ENCODE results near the gene TTC3.

DNA sequence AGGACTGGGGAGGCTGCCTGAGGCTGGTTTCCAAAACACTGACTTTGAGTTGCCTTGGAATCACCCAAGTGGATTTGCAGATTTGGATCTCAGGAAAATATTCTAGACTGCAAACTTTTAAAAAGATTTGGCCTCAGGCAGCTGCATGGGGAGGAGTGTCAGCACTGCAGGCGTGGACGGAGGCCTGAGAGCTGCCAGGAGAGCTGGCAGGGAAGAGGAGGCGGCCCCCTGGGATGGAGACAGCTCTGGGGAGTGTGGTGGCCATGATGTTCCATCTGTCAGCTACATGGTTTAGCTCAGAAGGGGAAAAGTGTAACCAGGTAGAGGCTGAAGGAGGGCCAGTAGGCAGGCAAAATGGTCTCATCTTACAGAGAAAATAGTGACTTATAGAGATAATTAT lies 122.0 kb downstream of the TTC3 start:
- TF ChIP-seq, protein P1, sequence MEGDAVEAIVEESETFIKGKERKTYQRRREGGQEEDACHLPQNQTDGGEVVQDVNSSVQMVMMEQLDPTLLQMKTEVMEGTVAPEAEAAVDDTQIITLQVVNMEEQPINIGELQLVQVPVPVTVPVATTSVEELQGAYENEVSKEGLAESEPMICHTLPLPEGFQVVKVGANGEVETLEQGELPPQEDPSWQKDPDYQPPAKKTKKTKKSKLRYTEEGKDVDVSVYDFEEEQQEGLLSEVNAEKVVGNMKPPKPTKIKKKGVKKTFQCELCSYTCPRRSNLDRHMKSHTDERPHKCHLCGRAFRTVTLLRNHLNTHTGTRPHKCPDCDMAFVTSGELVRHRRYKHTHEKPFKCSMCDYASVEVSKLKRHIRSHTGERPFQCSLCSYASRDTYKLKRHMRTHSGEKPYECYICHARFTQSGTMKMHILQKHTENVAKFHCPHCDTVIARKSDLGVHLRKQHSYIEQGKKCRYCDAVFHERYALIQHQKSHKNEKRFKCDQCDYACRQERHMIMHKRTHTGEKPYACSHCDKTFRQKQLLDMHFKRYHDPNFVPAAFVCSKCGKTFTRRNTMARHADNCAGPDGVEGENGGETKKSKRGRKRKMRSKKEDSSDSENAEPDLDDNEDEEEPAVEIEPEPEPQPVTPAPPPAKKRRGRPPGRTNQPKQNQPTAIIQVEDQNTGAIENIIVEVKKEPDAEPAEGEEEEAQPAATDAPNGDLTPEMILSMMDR (IDR thresholded peaks at IDR 0.05; ENCODE audit: borderline replicate concordance, extremely low read depth, low read length, poor library complexity, severe bottlenecking): no peak
- TF ChIP-seq EZH2 (IDR thresholded peaks at IDR 0.05; ENCODE audit: borderline replicate concordance, low read depth, low read length, severe bottlenecking): no peak

Measured in DND-41 (cell line).